GM18502 (cell line): ENCODE results near the gene SNAI3.

ENCODE experiments used
- ATAC-seq: cut with Tn5 transposase; IDR thresholded peaks from one replicate; pipeline ENCODE4 v1.9.1; 2021; ENCODE audit warnings: mild to moderate bottlenecking; ENCODE audit not compliant: unreplicated experiment, poor library complexity

The SNAI3 gene

DNA sequence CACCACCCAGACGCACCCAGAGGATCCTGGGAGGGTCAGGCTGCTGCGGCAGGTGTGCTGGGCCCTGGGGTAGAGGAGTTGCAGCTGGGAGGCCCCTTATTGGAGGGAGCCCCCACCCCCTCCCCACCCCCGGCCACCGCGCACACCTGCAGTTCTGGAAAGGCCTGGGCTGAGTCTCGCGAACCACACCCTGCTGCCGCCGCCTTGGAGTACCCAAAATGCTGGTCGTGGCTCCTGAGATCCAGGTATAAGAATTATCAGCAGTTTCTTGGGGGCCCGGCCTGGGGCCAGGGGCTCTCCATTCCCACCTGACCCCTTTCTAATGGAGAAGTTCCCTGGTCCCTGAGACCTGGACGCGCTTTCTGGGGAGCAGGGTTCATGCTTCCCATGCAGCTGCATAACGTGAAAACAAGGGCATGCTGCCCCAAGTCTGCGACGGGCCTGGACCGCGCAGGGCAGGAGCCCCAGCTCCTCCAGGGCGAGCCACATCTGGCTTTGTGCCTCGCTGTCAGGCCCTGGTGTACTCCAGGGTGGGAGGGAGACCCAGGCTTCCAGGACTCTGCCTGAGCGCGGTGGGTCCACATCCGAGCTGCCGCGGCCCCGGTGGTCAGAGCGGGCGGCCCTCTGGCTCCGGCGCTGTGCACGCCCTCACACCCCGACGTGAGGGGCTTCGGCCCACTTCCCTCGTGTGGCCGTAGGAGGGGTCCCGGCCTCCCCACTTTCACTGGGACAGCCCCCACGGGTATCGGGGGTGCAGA, 7.3 kb upstream of the SNAI3 start:
- no peak for ATAC-seq

DNA sequence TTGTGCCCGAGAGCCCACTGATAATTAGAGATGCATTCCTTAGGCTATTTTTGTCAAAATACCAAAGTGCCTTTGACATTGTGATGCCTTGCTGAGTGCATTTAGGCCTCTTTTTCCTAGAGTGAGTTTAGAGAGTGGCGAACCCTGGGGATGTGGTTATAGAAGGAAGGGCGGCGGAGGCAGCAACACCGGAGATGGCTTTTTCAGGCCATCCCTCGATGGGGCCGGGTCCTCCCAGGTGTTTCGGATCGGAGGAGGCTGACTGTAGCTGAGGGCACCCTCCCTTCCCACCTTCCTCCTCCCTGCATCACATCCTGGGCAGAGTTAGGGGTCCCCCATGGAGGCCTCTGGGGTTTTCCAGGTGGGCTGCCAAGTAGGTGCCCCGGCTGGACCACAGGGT, 6.6 kb upstream of the SNAI3 start:
- ATAC-seq: no peak

- no peak for ATAC-seq
Observed at GRCh38 chr16:88691924-88692560, 5.7 kb upstream of the SNAI3 start.

DNA sequence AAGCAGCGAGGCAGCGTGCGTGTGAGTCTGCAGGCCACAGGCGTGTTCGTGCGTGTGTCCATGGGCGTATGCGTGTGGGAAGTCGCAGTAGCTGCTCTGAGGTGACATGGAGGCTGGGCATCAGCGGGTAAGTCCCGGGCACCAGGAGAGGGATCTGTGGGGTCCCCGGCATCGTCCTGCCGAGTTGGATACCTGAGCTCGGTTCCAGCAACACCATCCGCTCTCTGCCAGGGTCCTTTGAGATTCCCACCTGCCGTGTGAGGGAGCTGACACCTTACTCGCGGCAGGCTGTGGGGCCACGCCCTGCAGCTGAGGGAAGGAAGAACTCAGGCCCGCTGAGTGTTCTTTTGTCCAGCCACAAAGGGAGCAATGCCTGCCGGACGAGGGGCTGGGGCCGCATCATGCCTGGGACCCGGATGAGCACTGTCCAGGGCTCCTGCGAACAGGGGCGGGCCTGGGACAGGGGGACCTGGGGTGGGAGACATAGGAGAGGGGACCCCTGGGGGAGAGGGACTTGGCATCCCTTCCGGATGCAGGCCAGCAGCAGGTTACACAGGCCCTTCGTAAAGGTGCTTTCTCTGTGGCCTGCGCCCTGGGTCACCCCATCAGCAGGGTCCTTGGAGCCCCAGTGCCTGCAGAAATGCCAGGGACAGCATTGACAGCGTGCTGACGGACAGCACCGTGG, 5.0 kb upstream of the SNAI3 start:
- no peak for ATAC-seq

- no peak for ATAC-seq
Observed at GRCh38 chr16:88690341-88691128, 4.2 kb upstream of the SNAI3 start.

GRCh38 chr16:88688013-88688778, 1.9 kb upstream of the SNAI3 start:
- no peak for ATAC-seq

DNA sequence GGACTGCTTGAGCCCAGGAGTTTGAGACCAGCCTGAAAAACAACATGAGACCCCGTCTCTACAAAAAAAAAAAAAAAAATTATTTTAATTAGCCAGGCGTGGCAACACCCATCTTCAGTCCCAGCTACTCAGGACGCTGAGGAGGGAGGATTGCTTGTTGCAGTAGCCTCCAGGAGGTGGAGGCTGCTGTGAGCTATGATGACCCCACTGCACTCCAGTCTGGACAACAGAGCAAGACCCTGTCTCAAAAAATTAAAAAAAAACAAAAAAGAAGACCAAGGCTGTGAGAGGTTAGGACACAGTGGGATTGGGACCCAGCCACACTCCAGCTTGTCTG, 1.3 kb upstream of the SNAI3 start:
- ATAC-seq: no peak

GRCh38 chr16:88687254-88687576, 908 bp upstream of the SNAI3 start:
- ATAC-seq: no peak

GRCh38 chr16:88686062-88686438, 257 bp downstream of the SNAI3 start:
- ATAC-seq: peak; percentile 16

- no peak for ATAC-seq
Observed at GRCh38 chr16:88685156-88686061, 898 bp downstream of the SNAI3 start.

DNA sequence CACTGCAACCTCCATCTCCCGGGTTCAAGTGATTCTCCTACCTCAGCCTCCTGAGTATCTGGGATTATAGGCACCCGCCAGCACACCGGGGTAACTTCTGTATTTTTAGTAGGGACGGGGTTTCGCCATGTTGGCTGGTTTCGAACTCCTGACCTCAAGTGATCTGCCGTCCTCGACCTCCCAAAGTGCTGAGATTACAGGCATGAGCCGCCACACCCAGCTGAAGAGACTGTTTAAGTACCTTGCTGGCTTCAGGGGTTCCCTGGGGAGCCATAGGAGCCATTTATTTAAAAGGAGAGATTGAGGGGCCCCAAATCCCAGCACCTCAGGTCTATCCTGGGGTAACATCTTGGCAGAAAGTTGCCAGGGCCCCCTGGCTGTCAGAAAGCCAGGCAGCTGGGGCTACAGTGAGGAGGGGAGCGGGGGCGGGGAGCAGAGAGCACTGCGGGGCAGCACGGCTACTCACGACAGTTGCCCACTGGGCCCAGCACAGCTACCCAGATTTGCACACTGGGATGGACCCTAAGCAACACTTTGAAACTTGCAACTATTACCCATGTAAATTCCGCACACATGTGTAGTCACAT, 1.6 kb downstream of the SNAI3 start:
- no peak for ATAC-seq

DNA sequence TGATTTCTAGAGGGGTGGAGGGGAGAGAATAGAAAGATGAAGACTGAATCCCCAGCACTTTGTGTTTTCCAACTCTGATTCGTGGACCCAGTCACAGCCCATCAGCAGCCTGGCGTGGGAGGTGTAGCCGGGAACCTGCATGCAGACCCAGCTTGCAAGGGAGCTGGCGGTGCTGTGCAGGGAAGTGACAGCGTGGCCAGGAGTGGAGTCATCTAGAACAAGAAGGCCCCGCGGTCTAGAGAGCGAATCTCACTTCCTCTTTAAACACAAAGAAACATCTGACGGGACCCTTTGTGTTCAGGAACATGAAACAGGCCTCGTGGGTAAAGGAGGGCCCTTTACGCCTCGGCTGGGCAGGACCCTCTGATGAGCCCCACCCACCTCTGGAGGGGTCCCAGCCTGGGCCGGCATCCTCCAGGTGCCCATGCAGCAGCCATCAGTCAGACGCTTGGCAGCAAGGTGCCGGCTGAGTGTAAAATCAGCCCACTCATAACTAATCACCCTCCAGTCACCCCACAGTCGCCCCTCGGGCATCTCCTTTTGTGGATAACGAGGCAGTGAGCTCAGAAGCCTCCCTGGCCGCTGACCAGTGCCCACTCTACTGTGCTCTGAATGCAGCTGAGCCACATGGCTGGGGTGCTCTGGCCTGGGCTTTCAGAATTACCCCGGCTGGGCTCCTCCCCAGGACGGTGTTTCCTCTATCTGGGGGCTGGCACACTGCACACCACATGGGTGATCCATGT, 4.4 kb downstream of the SNAI3 start:
- peak; percentile 72 for ATAC-seq

GRCh38 chr16:88681084-88681680, 5.1 kb downstream of the SNAI3 start:
- ATAC-seq: peak; percentile 10

DNA sequence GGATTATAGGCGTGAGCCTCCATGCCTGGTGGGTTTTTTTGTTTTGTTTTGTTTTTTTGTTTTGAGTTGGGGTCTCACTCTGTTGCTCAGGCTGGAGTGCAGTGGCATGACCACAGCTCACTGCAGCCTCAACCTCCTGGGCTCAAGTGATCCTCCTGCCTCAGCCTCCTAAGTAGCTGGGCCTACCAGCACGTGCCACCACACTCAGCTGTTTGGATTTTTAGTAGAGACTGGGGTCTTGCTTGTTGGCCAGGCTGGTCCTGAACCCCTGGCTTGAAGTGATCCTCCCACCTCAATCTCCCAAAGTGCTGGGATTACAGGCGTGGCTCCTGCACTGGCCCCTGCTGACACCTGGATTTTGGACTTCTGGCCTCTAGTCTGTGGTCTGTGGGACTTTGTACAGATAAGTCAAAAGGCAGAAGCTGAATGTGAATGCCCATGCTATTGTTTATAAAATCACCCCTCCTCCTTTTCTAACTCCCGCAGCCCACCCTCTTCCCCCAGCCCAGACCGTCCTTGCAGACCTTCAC, 5.7 kb downstream of the SNAI3 start:
- no peak for ATAC-seq

GRCh38 chr16:88678224-88678979, 7.9 kb downstream of the SNAI3 start:
- ATAC-seq: no peak

DNA sequence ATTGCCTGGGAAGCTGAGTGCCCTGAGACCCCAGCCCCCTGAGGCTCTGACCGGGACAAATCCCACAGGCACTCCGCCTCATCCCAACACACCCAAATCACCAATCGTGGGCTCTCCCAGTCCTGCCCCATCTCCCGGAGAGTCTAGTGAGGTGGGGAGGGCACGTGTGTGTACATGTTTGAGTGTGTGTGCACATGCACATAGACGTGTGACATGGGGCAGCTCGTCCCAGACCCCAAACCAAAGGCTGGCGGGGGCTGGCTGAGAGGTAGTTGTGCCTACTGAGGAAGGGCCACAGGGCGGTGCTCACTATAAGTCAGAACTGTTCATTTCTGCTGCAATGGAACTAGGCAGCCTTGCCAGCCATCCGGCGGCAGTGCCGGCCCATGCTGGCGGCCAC, 8.6 kb downstream of the SNAI3 start:
- no peak for ATAC-seq
